ENCODE data around the gene CTSF. TPM values are rescaled to one million over a fixed set of nuclear protein-coding genes. Genes with fewer than 3 reads are reported as not detected.
A peak's percentile ranks its signal among the peaks of the same experiment; 100 is the strongest.

CTSF gene
- total RNA-seq, 3 donors from 2014 or later, result 98.6 to 149 (median 116) TPM

DNA sequence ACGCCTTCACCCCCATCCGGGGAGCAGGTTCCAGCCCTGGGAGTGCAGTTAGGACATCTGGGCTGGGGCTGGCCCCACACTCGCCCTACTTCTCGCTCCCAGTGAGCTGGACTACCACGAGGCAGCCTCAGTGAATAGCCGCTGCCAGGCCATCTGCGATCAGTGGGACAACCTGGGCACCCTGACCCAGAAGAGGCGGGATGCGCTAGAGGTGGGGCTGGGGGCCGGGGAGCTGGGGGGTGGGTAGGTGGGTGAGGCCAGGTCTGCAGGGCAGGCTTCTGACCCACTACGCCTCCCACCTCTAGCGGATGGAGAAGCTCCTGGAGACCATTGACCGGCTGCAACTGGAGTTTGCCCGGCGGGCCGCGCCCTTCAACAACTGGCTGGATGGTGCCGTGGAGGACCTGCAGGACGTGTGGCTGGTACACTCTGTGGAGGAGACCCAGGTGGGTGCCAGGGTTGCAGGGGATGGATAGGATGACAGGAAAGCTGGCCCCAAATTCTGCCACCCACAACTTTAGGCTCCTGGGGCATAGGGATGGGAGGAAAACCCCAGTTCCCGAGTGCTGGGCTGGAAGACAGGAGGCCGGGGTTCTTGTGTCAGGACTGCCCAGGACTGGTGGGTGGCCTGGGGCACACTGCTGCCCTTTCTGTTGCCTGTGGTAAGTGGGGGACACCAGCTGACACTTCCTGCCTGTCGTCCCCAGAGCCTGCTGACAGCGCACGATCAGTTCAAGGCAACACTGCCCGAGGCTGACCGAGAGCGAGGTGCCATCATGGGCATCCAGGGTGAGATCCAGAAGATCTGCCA is 8.3 kb downstream of the CTSF start:
- H3K4me1 ChIP-seq, result no peaks in the 10 kb centered on the region
- intact Hi-C loops (cut with DNase I; ENCODE audit: low total_unique reads), result no loop called here
- H3K27me3 ChIP-seq, result peaks cover 0 to 4% of the 10 kb centered on the region in 2 donors
- no peaks in the 10 kb centered on the region for H3K36me3 ChIP-seq
- H3K27ac ChIP-seq, result peak overlapping the region in 1 of 2 donors; percentile 7
- H3K4me3 ChIP-seq, result no peak overlapping the region
- TF ChIP-seq, protein P1, sequence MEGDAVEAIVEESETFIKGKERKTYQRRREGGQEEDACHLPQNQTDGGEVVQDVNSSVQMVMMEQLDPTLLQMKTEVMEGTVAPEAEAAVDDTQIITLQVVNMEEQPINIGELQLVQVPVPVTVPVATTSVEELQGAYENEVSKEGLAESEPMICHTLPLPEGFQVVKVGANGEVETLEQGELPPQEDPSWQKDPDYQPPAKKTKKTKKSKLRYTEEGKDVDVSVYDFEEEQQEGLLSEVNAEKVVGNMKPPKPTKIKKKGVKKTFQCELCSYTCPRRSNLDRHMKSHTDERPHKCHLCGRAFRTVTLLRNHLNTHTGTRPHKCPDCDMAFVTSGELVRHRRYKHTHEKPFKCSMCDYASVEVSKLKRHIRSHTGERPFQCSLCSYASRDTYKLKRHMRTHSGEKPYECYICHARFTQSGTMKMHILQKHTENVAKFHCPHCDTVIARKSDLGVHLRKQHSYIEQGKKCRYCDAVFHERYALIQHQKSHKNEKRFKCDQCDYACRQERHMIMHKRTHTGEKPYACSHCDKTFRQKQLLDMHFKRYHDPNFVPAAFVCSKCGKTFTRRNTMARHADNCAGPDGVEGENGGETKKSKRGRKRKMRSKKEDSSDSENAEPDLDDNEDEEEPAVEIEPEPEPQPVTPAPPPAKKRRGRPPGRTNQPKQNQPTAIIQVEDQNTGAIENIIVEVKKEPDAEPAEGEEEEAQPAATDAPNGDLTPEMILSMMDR (IDR thresholded peaks at IDR 0.05), result no peak
- TF ChIP-seq POLR2AphosphoS5 (IDR thresholded peaks at IDR 0.05), result no peak
- no peak for TF ChIP-seq POLR2A (IDR thresholded peaks at IDR 0.05)
- no peak for DNase-seq (ENCODE audit: low spot score in 2 of 2)
- no peaks in the 10 kb centered on the region for H3K9me3 ChIP-seq

DNA sequence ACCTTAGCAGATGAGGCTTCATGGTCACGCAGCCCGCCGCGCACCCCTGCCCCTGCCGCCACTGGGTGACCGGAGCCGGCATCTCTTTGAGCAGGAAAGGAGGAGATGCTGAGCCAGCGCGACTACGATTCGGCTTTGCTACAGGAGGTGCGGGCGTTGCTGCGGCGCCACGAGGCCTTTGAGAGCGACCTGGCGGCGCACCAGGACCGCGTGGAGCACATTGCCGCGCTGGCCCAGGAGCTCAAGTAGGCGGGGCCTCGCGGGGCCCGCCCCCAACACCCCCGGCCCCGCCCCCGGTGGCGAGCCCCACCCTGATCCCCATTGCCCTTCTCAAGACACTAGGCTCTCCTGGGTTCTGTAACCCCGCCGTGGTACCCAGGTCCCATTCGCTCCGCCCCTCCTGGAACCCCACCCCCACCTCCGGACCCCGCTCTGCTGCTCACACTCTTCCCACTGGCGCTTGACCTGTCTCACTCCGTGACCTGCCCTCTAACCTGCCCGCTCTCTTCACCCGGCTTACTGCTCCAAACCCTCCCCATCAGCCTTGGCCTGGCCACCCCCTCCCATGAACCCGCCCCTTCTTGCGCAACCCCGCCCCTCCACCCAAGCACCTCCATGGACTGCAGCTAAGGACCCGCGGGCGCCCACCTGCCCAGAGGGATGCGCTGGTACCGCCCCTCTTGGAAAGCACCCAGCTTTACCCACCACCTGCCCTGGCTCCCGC is 9.1 kb downstream of the CTSF start:
- Histone ChIP-seq H3K4me1 (no peaks in the 10 kb centered on the region), H3K27ac (peak overlapping the region in 1 of 2 donors; percentile 7), H3K27me3 (peaks cover 0 to 4% of the 10 kb centered on the region in 2 donors), H3K4me3 (peak overlapping the region in 1 of 3 donors; percentile 39), H3K36me3 (no peaks in the 10 kb centered on the region), H3K9me3 (no peaks in the 10 kb centered on the region)
- no peak for TF ChIP-seq POLR2A (IDR thresholded peaks at IDR 0.05)
- no peak for TF ChIP-seq POLR2AphosphoS5 (IDR thresholded peaks at IDR 0.05)
- intact Hi-C loops (cut with DNase I; ENCODE audit: low total_unique reads), result no loop called here
- no peak for DNase-seq (ENCODE audit: low spot score in 2 of 2)

DNA sequence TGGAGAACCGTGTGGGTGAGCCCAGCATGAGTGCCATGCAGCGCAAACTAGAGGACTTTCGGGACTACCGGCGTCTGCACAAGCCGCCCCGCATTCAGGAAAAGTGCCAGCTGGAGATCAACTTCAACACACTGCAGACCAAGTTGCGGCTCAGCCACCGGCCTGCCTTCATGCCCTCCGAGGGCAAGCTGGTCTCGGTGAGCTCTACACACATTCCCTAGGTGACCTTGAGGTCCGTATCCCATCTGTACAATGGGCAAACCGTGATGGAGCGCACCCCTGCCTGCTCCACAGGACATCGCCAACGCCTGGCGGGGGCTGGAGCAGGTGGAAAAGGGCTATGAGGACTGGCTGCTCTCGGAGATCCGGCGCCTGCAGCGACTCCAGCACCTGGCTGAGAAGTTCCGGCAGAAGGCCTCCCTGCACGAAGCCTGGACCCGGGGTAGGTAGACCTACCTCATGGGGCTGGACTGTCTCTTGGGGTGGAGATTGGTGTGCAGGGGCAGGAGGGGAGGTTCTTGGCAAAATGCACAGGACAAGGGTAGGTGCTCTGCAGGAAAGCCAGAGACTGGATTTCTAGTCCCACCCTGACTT is 10.6 kb downstream of the CTSF start:
- Histone ChIP-seq H3K36me3 (no peaks in the 10 kb centered on the region), H3K27ac (no peak overlapping the region), H3K9me3 (no peaks in the 10 kb centered on the region), H3K27me3 (peaks cover 0 to 4% of the 10 kb centered on the region in 2 donors), H3K4me3 (no peak overlapping the region), H3K4me1 (no peaks in the 10 kb centered on the region)
- DNase-seq (ENCODE audit: low spot score in 2 of 2), result no peak
- TF ChIP-seq, protein P1 (IDR thresholded peaks at IDR 0.05), result no peak
- TF ChIP-seq POLR2A (IDR thresholded peaks at IDR 0.05) (no peak), POLR2AphosphoS5 (IDR thresholded peaks at IDR 0.05) (no peak)
- intact Hi-C loops (cut with DNase I; ENCODE audit: low total_unique reads), result no loop called here

DNA sequence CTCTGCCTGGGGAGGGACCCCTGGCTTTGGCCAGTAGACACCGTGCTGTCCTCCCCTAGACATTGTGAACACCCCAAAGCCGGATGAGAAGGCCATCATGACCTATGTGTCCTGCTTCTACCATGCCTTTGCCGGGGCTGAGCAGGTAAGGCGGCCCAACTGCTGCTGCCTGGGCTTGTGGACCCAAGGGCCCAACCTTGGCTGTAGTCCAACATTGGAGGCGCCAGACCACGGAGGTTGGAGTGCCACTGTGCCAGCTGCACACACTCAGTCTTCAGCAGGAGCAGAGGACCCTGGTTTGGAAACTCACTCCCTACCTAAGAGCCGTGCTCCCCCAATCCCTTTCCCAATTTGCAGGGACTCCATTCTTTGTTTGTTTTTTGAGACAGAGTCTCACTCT is 12.3 kb downstream of the CTSF start:
- no peak for TF ChIP-seq POLR2AphosphoS5 (IDR thresholded peaks at IDR 0.05)
- no peak for TF ChIP-seq POLR2A (IDR thresholded peaks at IDR 0.05)
- TF ChIP-seq, protein P1 (IDR thresholded peaks at IDR 0.05), result no peak
- Histone ChIP-seq H3K9me3 (no peaks in the 10 kb centered on the region), H3K36me3 (no peaks in the 10 kb centered on the region), H3K27me3 (peaks cover 0 to 4% of the 10 kb centered on the region in 2 donors), H3K4me1 (no peaks in the 10 kb centered on the region), H3K27ac (no peak overlapping the region), H3K4me3 (no peak overlapping the region)
- intact Hi-C loops (cut with DNase I; ENCODE audit: low total_unique reads), result no loop called here
- no peak for DNase-seq (ENCODE audit: low spot score in 2 of 2)

DNA sequence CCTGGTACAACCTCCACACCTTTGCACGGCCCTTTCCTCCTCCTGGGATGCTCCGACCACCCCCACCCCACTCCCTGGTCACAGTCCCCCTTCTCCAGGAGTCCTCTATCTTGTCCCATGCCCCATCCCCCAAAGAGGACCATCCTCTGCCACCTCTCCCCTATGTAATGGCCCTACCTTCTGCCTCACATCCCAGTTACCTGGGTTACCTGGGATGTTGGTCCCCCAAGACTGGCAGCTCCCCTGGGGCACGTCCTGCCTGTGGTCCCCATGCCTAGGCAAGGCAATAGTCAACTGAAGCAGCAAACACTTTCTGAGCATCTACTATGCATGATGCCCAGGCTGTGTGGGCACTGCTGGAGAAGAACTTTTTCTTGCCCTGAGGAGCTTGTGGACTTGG is 13.0 kb downstream of the CTSF start:
- no peaks in the 10 kb centered on the region for H3K36me3 ChIP-seq
- no peaks in the 10 kb centered on the region for H3K9me3 ChIP-seq
- peaks cover 0 to 4% of the 10 kb centered on the region in 2 donors for H3K27me3 ChIP-seq
- no peak overlapping the region for H3K27ac ChIP-seq
- no peak for DNase-seq (ENCODE audit: low spot score in 2 of 2)
- H3K4me3 ChIP-seq, result no peak overlapping the region
- TF ChIP-seq POLR2AphosphoS5 (IDR thresholded peaks at IDR 0.05) (no peak), POLR2A (IDR thresholded peaks at IDR 0.05) (no peak)
- TF ChIP-seq, protein P1 (IDR thresholded peaks at IDR 0.05), result no peak
- intact Hi-C loops (cut with DNase I; ENCODE audit: low total_unique reads), result no loop called here
- no peaks in the 10 kb centered on the region for H3K4me1 ChIP-seq
